Embryonic facial prominence (tissue), 1 donor: ENCODE results near the gene CRB3.

Experiments used
- DNase-seq: peaks from one replicate; pipeline ENCODE4 v3.0.0-alpha.2; 2016; ENCODE audit errors: extremely low spot score

Gene CRB3

GRCh38 chr19:6466526-6467248 is 2.6 kb downstream of the CRB3 start:
- DNase-seq = no peak

GRCh38 chr19:6467384-6467783 is 3.3 kb downstream of the CRB3 start:
- no peak for DNase-seq

- no peak for DNase-seq
Observed at GRCh38 chr19:6470173-6470572, 6.1 kb downstream of the CRB3 start.

- DNase-seq = no peak
Observed at GRCh38 chr19:6471076-6471475, 7.0 kb downstream of the CRB3 start.

- no peak for DNase-seq
Observed at GRCh38 chr19:6472713-6473112, 8.6 kb downstream of the CRB3 start.

- DNase-seq = no peak
Observed at GRCh38 chr19:6473647-6474046, 9.6 kb downstream of the CRB3 start.

GRCh38 chr19:6475321-6476108 is 11.4 kb downstream of the CRB3 start:
- DNase-seq = no peak

- DNase-seq = no peak
Observed at GRCh38 chr19:6476155-6476895, 12.3 kb downstream of the CRB3 start.

- no peak for DNase-seq
Observed at GRCh38 chr19:6476896-6477431, 12.9 kb downstream of the CRB3 start.

- DNase-seq = no peak
Observed at GRCh38 chr19:6478815-6479214, 14.7 kb downstream of the CRB3 start.

- DNase-seq = no peak
Observed at GRCh38 chr19:6479836-6480398, 15.8 kb downstream of the CRB3 start.

- no peak for DNase-seq
Observed at GRCh38 chr19:6480848-6481415, 16.9 kb downstream of the CRB3 start.

- DNase-seq = no peak
Observed at GRCh38 chr19:6481541-6482342, 17.7 kb downstream of the CRB3 start, which contains the start of gene DENND1C. DENND1C (minus strand) TSS chr19:6481787; CDS start chr19:6481695, 92 bp downstream.

GRCh38 chr19:6482343-6482686 is 18.2 kb downstream of the CRB3 start:
- DNase-seq = no peak

- no peak for DNase-seq
Observed at GRCh38 chr19:6483235-6483634, 19.2 kb downstream of the CRB3 start.

GRCh38 chr19:6484230-6484629 is 20.2 kb downstream of the CRB3 start:
- DNase-seq = no peak

- no peak for DNase-seq
Observed at GRCh38 chr19:6484831-6485230, 20.8 kb downstream of the CRB3 start.

- no peak for DNase-seq
Observed at GRCh38 chr19:6489278-6490061, 25.4 kb downstream of the CRB3 start.

- no peak for DNase-seq
Observed at GRCh38 chr19:6490134-6490533, 26.1 kb downstream of the CRB3 start.
